ENCODE measurements around the gene SMIM17. TPM values are rescaled to one million over a fixed set of nuclear protein-coding genes. Genes with fewer than 3 reads are reported as not detected.

SMIM17 gene
- polyA plus RNA-seq, 3 donors: not detected

DNA sequence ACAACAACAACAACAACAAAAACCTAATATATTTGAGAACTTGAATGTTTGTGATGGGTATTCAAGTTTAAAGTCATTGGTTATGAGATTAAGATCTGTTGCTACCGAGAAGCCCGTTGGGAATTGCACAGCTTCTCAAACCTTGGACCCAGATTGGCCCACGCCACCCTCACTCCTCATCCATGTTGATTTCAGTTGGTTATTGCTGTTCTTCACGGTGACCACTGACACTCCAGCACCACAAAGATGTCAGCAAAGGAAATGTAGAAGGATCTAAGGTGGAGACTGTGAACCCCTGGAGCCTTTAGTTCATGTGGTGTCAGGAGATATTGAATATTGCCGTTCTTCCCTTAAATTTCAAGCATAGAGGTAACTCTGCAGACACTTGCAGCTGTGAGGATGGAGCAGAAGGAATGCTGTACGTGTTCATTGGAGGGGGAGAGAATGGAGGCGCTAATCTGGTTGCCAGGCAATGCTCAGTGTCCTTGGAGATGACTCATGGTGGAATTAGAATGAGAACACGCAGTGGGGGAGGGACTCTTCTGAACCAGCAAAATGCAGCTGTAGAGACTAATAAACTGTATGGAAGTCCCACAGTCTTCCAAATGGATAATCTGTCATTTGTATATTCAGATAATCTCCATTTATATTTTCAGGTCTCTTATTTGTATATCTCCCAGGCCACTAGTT is 49.4 kb downstream of the SMIM17 start:
- DNase-seq: no peak
- Histone ChIP-seq H3K27me3 (ENCODE audit: control insufficient read depth in 2 of 2, insufficient read depth in 2 of 2, low read length in 2 of 2) (no peaks in the 10 kb centered on the region), H3K36me3 (replicated peaks in 1 of 2; ENCODE audit: control insufficient read depth in 1 of 2, insufficient read depth in 2 of 2, low read length in 2 of 2) (no peaks in the 10 kb centered on the region), H3K9me3 (replicated peaks in 1 of 2; ENCODE audit: control insufficient read depth in 1 of 2, insufficient read depth in 1 of 2, low read length in 2 of 2) (peaks cover 24 to 47% of the 10 kb centered on the region in 2 donors), H3K27ac (ENCODE audit: low read depth in 1 of 2, low read length in 2 of 2) (no peak overlapping the region), H3K4me2 (replicated peaks; ENCODE audit: extremely low read depth, low read length, poor library complexity, severe bottlenecking) (no peak overlapping the region), H4K20me1 (ENCODE audit: insufficient read depth, low read length) (no peaks in the 10 kb centered on the region), H3K79me2 (ENCODE audit: insufficient read depth, low read length) (no peaks in the 10 kb centered on the region), H3K4me1 (ENCODE audit: control insufficient read depth in 1 of 2, insufficient read depth in 2 of 2, low read length in 2 of 2) (no peaks in the 10 kb centered on the region), H2AFZ (ENCODE audit: insufficient read depth, low read depth, low read length, poor library complexity, severe bottlenecking) (no peak overlapping the region), H3K4me3 (replicated peaks in 1 of 3; ENCODE audit: low read depth in 2 of 3, low read length in 3 of 3) (no peak overlapping the region), H3K9ac (ENCODE audit: insufficient read depth, low read length, poor library complexity, severe bottlenecking) (no peak overlapping the region)
- no peaks in the 10 kb centered on the region for H3K4me1 Mint-ChIP-seq
- TF ChIP-seq, protein P1, sequence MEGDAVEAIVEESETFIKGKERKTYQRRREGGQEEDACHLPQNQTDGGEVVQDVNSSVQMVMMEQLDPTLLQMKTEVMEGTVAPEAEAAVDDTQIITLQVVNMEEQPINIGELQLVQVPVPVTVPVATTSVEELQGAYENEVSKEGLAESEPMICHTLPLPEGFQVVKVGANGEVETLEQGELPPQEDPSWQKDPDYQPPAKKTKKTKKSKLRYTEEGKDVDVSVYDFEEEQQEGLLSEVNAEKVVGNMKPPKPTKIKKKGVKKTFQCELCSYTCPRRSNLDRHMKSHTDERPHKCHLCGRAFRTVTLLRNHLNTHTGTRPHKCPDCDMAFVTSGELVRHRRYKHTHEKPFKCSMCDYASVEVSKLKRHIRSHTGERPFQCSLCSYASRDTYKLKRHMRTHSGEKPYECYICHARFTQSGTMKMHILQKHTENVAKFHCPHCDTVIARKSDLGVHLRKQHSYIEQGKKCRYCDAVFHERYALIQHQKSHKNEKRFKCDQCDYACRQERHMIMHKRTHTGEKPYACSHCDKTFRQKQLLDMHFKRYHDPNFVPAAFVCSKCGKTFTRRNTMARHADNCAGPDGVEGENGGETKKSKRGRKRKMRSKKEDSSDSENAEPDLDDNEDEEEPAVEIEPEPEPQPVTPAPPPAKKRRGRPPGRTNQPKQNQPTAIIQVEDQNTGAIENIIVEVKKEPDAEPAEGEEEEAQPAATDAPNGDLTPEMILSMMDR (IDR thresholded peaks at IDR 0.05): no peak
- 77% methylated on average over 4 of the region's 8 CpGs for WGBS (ENCODE audit: insufficient coverage)
- H3K9me3 Mint-ChIP-seq: peaks cover 7 to 36% (median 28%) of the 10 kb centered on the region in 7 donors
- H3K27me3 Mint-ChIP-seq (ENCODE audit: low read depth in 3 of 3): peaks cover 0 to 3% (median 2%) of the 10 kb centered on the region in 3 donors
- no peak overlapping the region for H3K27ac Mint-ChIP-seq
- no peaks in the 10 kb centered on the region for H3K36me3 Mint-ChIP-seq
- intact Hi-C loops (cut with micrococcal nuclease): no loop called here
- no peak overlapping the region for H3K4me3 Mint-ChIP-seq

GRCh38 chr19:56699552-56699951 is 56.6 kb downstream of the SMIM17 start:
- H3K36me3 Mint-ChIP-seq: no peaks in the 10 kb centered on the region
- Histone ChIP-seq H3K9me3 (replicated peaks in 1 of 2; ENCODE audit: control insufficient read depth in 1 of 2, insufficient read depth in 1 of 2, low read length in 2 of 2) (peaks cover 38 to 49% of the 10 kb centered on the region in 2 donors), H3K9ac (ENCODE audit: insufficient read depth, low read length, poor library complexity, severe bottlenecking) (no peak overlapping the region), H3K4me2 (replicated peaks; ENCODE audit: extremely low read depth, low read length, poor library complexity, severe bottlenecking) (no peak overlapping the region), H3K36me3 (replicated peaks in 1 of 2; ENCODE audit: control insufficient read depth in 1 of 2, insufficient read depth in 2 of 2, low read length in 2 of 2) (no peaks in the 10 kb centered on the region), H2AFZ (ENCODE audit: insufficient read depth, low read depth, low read length, poor library complexity, severe bottlenecking) (no peak overlapping the region), H3K4me3 (replicated peaks in 1 of 3; ENCODE audit: low read depth in 2 of 3, low read length in 3 of 3) (no peak overlapping the region), H3K4me1 (ENCODE audit: control insufficient read depth in 1 of 2, insufficient read depth in 2 of 2, low read length in 2 of 2) (no peaks in the 10 kb centered on the region), H3K27ac (ENCODE audit: low read depth in 1 of 2, low read length in 2 of 2) (no peak overlapping the region), H3K79me2 (ENCODE audit: insufficient read depth, low read length) (no peaks in the 10 kb centered on the region), H3K27me3 (ENCODE audit: control insufficient read depth in 2 of 2, insufficient read depth in 2 of 2, low read length in 2 of 2) (no peaks in the 10 kb centered on the region), H4K20me1 (ENCODE audit: insufficient read depth, low read length) (no peaks in the 10 kb centered on the region)
- peaks cover 15 to 55% (median 38%) of the 10 kb centered on the region in 7 donors for H3K9me3 Mint-ChIP-seq
- no peak overlapping the region for H3K27ac Mint-ChIP-seq
- peaks cover 0 to 3% (median 2%) of the 10 kb centered on the region in 3 donors for H3K27me3 Mint-ChIP-seq (ENCODE audit: low read depth in 3 of 3)
- H3K4me1 Mint-ChIP-seq: no peaks in the 10 kb centered on the region
- H3K4me3 Mint-ChIP-seq: no peak overlapping the region
- no CpG with 5 or more reads among the region's 3 CpGs for WGBS (ENCODE audit: insufficient coverage)
- TF ChIP-seq, protein P1 (IDR thresholded peaks at IDR 0.05): no peak
- intact Hi-C loops (cut with micrococcal nuclease): no loop called here
- no peak for DNase-seq

Measured in CD14-positive monocyte (primary cell).